OCI-LY7 (cell line): ENCODE results near the gene DPF3.

Source experiments
- CTCF ChIP-seq: fragments of 200-600 bp; sonication (generic); conservative IDR thresholded peaks from 2 replicates; pipeline ENCODE4 v1.5.1; 2014; ENCODE audit warnings: mild to moderate bottlenecking, antibody characterized with exemption, low read length, moderate library complexity, mixed read lengths
- EZH2phosphoT487 ChIP-seq: fragments of 200-600 bp; sonication (generic); IDR thresholded peaks from 2 replicates; pipeline ENCODE4 v1.6.1; 2018; ENCODE audit warnings: low read depth, borderline replicate concordance, mild to moderate bottlenecking, mixed run types, antibody characterized with exemption, low read length, moderate library complexity, mixed read lengths

GRCh38 chr14:72731252-72732020 lies 162.5 kb downstream of the DPF3 start:
- TF ChIP-seq CTCF (no peak), EZH2phosphoT487 (no peak)
